Parathyroid adenoma (tissue), 2 donors: ENCODE measurements around the gene ANKLE1.

Experiments used
- H2AFZ ChIP-seq: fragments of 300-600 bp; sonication (generic); one replicate; pipeline ENCODE4 v1.7.0; 2017; ENCODE audit warnings: antibody characterized with exemption, mild to moderate bottlenecking
- H3K27ac ChIP-seq: fragments of 300-600 bp; sonication (generic); one replicate; pipeline ENCODE4 v1.7.0; 2017
- H3K27me3 ChIP-seq: fragments of 300-600 bp; sonication (generic); one replicate; pipeline ENCODE4 v1.7.0; 2017; ENCODE audit warnings: low read length; ENCODE audit not compliant: control insufficient read depth, insufficient read depth
- H3K36me3 ChIP-seq: fragments of 300-600 bp; sonication (generic); one replicate; pipeline ENCODE4 v1.7.0; 2017; ENCODE audit warnings: low read length; ENCODE audit not compliant: control insufficient read depth, insufficient read depth
- H3K4me1 ChIP-seq: fragments of 300-600 bp; sonication (generic); one replicate; pipeline ENCODE4 v1.7.0; 2017; ENCODE audit warnings: control low read depth
- H3K4me2 ChIP-seq: fragments of 300-600 bp; sonication (generic); one replicate; pipeline ENCODE4 v1.7.0; 2017; ENCODE audit warnings: low read length
- H3K4me3 ChIP-seq: fragments of 300-600 bp; sonication (generic); one replicate; pipeline ENCODE4 v1.7.0; 2017; ENCODE audit warnings: low read depth, low read length
- H3K79me2 ChIP-seq: fragments of 300-600 bp; sonication (generic); one replicate; pipeline ENCODE4 v1.7.0; 2017; ENCODE audit warnings: control low read depth
- H3K9ac ChIP-seq: fragments of 300-600 bp; sonication (generic); one replicate; pipeline ENCODE4 v1.7.0; 2017; ENCODE audit warnings: mild to moderate bottlenecking
- H3K9me3 ChIP-seq: fragments of 300-600 bp; sonication (generic); one replicate; pipeline ENCODE4 v1.7.0; 2017; ENCODE audit warnings: low read length; ENCODE audit not compliant: control insufficient read depth
- TF ChIP-seq, protein P1 (sequence below): fragments of 300-600 bp; sonication (generic); IDR thresholded peaks from one replicate; pipeline ENCODE4 v1.7.0; 2017; ENCODE audit warnings: antibody characterized with exemption, mild to moderate bottlenecking
- donor health status: primary hyperparathyroidism.

ANKLE1 gene

GRCh38 chr19:17314007-17314593 is 32.4 kb downstream of the ANKLE1 start:
- H3K36me3 ChIP-seq = no peaks in the 10 kb centered on the region
- no peaks in the 10 kb centered on the region for H3K27me3 ChIP-seq
- H3K79me2 ChIP-seq = peaks cover 20% of the 10 kb centered on the region
- H3K4me1 ChIP-seq = peaks cover 3% of the 10 kb centered on the region
- H3K4me3 ChIP-seq = no peak overlapping the region
- H3K9me3 ChIP-seq = no peaks in the 10 kb centered on the region
- no peak overlapping the region for H3K27ac ChIP-seq
- no peak overlapping the region for H3K4me2 ChIP-seq
- H2AFZ ChIP-seq = no peak overlapping the region
- no peak overlapping the region for H3K9ac ChIP-seq
- TF ChIP-seq, protein P1, sequence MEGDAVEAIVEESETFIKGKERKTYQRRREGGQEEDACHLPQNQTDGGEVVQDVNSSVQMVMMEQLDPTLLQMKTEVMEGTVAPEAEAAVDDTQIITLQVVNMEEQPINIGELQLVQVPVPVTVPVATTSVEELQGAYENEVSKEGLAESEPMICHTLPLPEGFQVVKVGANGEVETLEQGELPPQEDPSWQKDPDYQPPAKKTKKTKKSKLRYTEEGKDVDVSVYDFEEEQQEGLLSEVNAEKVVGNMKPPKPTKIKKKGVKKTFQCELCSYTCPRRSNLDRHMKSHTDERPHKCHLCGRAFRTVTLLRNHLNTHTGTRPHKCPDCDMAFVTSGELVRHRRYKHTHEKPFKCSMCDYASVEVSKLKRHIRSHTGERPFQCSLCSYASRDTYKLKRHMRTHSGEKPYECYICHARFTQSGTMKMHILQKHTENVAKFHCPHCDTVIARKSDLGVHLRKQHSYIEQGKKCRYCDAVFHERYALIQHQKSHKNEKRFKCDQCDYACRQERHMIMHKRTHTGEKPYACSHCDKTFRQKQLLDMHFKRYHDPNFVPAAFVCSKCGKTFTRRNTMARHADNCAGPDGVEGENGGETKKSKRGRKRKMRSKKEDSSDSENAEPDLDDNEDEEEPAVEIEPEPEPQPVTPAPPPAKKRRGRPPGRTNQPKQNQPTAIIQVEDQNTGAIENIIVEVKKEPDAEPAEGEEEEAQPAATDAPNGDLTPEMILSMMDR = no peak

- Histone ChIP-seq H3K27ac (no peak overlapping the region), H3K27me3 (no peaks in the 10 kb centered on the region), H3K36me3 (no peaks in the 10 kb centered on the region), H3K4me1 (no peaks in the 10 kb centered on the region), H3K9ac (no peak overlapping the region), H2AFZ (no peak overlapping the region), H3K79me2 (no peaks in the 10 kb centered on the region), H3K4me3 (no peak overlapping the region), H3K4me2 (no peak overlapping the region), H3K9me3 (no peaks in the 10 kb centered on the region)
- TF ChIP-seq, protein P1 = no peak
These were observed 37.3 kb downstream of the ANKLE1 start for GRCh38 chr19:17318966-17319365.

GRCh38 chr19:17319473-17320238 is 38.0 kb downstream of the ANKLE1 start:
- no peaks in the 10 kb centered on the region for H3K36me3 ChIP-seq
- no peaks in the 10 kb centered on the region for H3K9me3 ChIP-seq
- no peak overlapping the region for H3K4me2 ChIP-seq
- H3K79me2 ChIP-seq = no peaks in the 10 kb centered on the region
- no peak overlapping the region for H3K9ac ChIP-seq
- no peak overlapping the region for H2AFZ ChIP-seq
- TF ChIP-seq, protein P1 = no peak
- H3K27ac ChIP-seq = no peak overlapping the region
- no peaks in the 10 kb centered on the region for H3K27me3 ChIP-seq
- no peaks in the 10 kb centered on the region for H3K4me1 ChIP-seq
- H3K4me3 ChIP-seq = no peak overlapping the region

- TF ChIP-seq, protein P1 = no peak
- Histone ChIP-seq H3K27me3 (no peaks in the 10 kb centered on the region), H3K4me2 (no peak overlapping the region), H3K79me2 (no peaks in the 10 kb centered on the region), H3K36me3 (no peaks in the 10 kb centered on the region), H3K9me3 (no peaks in the 10 kb centered on the region), H3K4me1 (no peaks in the 10 kb centered on the region), H3K4me3 (no peak overlapping the region), H3K9ac (no peak overlapping the region), H3K27ac (no peak overlapping the region), H2AFZ (no peak overlapping the region)
These were observed 38.7 kb downstream of the ANKLE1 start for GRCh38 chr19:17320435-17320834.
